GM23248 (cell line): Measurements from ENCODE around the gene LIX1L.

Source experiments
- EZH2 ChIP-seq: fragments of 200-600 bp; sonication (generic); IDR thresholded peaks from 2 replicates; pipeline ENCODE4 v1.6.1; 2018; ENCODE audit warnings: antibody characterized with exemption, mild to moderate bottlenecking; ENCODE audit not compliant: insufficient read depth, poor library complexity, severe bottlenecking
- EZH2phosphoT487 ChIP-seq: fragments of 200-600 bp; sonication (generic); IDR thresholded peaks from 2 replicates; pipeline ENCODE4 v1.6.1; 2018; ENCODE audit warnings: antibody characterized with exemption, moderate library complexity, mild to moderate bottlenecking, low read depth; ENCODE audit not compliant: insufficient read depth

DNA sequence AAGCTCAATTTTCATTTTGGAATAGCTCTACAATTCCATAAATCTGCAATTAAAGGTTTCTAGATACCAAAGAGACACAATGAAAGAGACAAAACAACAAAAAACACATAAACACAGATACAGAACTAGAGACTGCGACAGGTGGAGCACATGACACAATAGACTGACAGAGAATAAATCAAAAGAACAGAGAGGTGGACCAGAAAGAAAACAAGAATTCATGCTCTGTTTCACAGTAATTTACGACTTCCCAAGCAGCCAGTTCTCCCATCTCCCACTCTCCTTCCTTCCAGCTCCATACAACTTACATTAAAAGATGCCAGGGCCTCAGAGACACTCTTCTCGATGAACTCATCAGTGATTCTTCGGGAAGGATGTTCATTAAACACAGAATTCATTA, 15.4 kb downstream of the LIX1L start:
- no peak for TF ChIP-seq EZH2phosphoT487
- TF ChIP-seq EZH2 = no peak
